GM12878 (cell line): ENCODE measurements around the gene KCNRG. TPM values are rescaled to one million over a fixed set of nuclear protein-coding genes. Genes with fewer than 3 reads are reported as not detected.
"Not testable (repeated sequence)": the region's sequence is repeated elsewhere in the genome, so short reads cannot be mapped to it uniquely, and the experiment has no call there.

Experiments used
- ATAC-seq: fragments of 200-7000 bp; cut with Tn5 transposase; 3 replicates; pipeline ENCODE4 v1.9.1; 2020; ENCODE audit warnings: mild to moderate bottlenecking, moderate library complexity
- BruUV-seq: library from RNA; stranded (reverse); fragments of 400-500 nt; replicated peaks from 2 replicates; lab custom pipeline; 2021; lab: Mats Ljungman, UMichigan
- CTCF ChIA-PET: fragments of 300-600 bp; sonication (Branson Sonifier 250); formaldehyde crosslinking; extraction: SDS; loops from one replicate; lab custom pipeline; 2021; ENCODE audit warnings: inconsistent platforms; lab: Yijun Ruan, JAX
- POLR2A ChIA-PET: fragments of 350-600 bp; formaldehyde crosslinking; extraction: SDS; loops from one replicate; lab custom pipeline; 2021; ENCODE audit warnings: inconsistent platforms; lab: Charles Lee
- RAD21 ChIA-PET: fragments of 300-600 bp; sonication (Branson Sonifier 250); formaldehyde crosslinking; loops from one replicate; lab custom pipeline; 2023; ENCODE audit warnings: antibody characterized with exemption; ENCODE audit not compliant: unreplicated experiment; lab: Charles Lee
- SMC1A ChIA-PET: fragments of 300-600 bp; sonication (Branson Sonifier 250); formaldehyde crosslinking; loops from one replicate; lab custom pipeline; 2023; ENCODE audit not compliant: unreplicated experiment, uncharacterized antibody; lab: Charles Lee
- DNase-seq: peaks from one replicate; pipeline ENCODE4 v3.0.0-alpha.2; 2011; ENCODE audit warnings: low read depth, low spot score
- FAIRE-seq: peaks from 3 replicates; lab custom pipeline; 2011; peaks lifted over from hg19 to GRCh38; lab: Jason Lieb, UNC
- H2AFZ ChIP-seq: 2 replicates; pipeline ENCODE4 v1.6.0; 2011; ENCODE audit warnings: low read depth, low read length, control low read depth; ENCODE audit not compliant: control insufficient read depth
- H3K27ac ChIP-seq: 2 replicates; pipeline ENCODE4 v1.5.1; 2011; ENCODE audit warnings: control low read depth; ENCODE audit not compliant: control insufficient read depth, insufficient read depth
- H3K27me3 ChIP-seq, 2 experiments: replicated peaks in 1 of 2; 2 replicates each; pipeline versions ENCODE4 v1.6.0 to v1.6.1; 2011; ENCODE audit warnings: low read length in 1 of 2; ENCODE audit not compliant: control insufficient read depth in 2 of 2, insufficient read depth in 2 of 2
- H3K36me3 ChIP-seq, 2 experiments: 2 replicates each; pipeline ENCODE4 v1.5.1; 2011; ENCODE audit warnings: low read length in 1 of 2; ENCODE audit not compliant: control insufficient read depth in 2 of 2, insufficient read depth in 2 of 2
- H3K4me1 ChIP-seq: 2 replicates; pipeline ENCODE4 v1.6.1; 2011; ENCODE audit warnings: mild to moderate bottlenecking, low read length, moderate library complexity, mixed read lengths; ENCODE audit not compliant: control insufficient read depth, insufficient read depth
- H3K4me2 ChIP-seq: 2 replicates; pipeline ENCODE4 v1.6.0; 2011; ENCODE audit warnings: control low read depth; ENCODE audit not compliant: control insufficient read depth, insufficient read depth
- H3K4me3 ChIP-seq: fragments of 200-600 bp; sonication (generic); 2 replicates; pipeline ENCODE4 v1.5.1; 2016
- H3K79me2 ChIP-seq: 2 replicates; pipeline ENCODE4 v1.6.0; 2011; ENCODE audit warnings: low read length; ENCODE audit not compliant: control insufficient read depth, insufficient read depth
- H3K9ac ChIP-seq: 2 replicates; pipeline ENCODE4 v1.8.0; 2011; ENCODE audit warnings: low read length, control low read depth, mixed read lengths; ENCODE audit not compliant: control insufficient read depth, insufficient read depth
- H3K9me3 ChIP-seq: replicated peaks from 3 replicates; pipeline ENCODE4 v1.5.1; 2011; ENCODE audit warnings: mild to moderate bottlenecking, low read length; ENCODE audit not compliant: control insufficient read depth, insufficient read depth
- H4K20me1 ChIP-seq: 2 replicates; pipeline ENCODE4 v1.6.0; 2011; ENCODE audit not compliant: control insufficient read depth, insufficient read depth
- HDAC6 ChIP-seq: fragments of 200-600 bp; sonication (generic); IDR thresholded peaks from one replicate; pipeline ENCODE4 v1.8.0; 2017; ENCODE audit warnings: antibody characterized with exemption; ENCODE audit not compliant: unreplicated experiment
- RAD21 ChIP-seq: IDR thresholded peaks from 2 replicates; pipeline ENCODE4 v1.6.1; 2011; ENCODE audit warnings: mild to moderate bottlenecking, low read depth, low read length, moderate library complexity; ENCODE audit not compliant: insufficient read depth
- RELA ChIP-seq: fragments of 450-650 bp; IDR thresholded peaks from 2 replicates; pipeline ENCODE4 v1.8.0; 2014; ENCODE audit warnings: borderline replicate concordance; ENCODE audit not compliant: partially characterized antibody
- TCF12 ChIP-seq: IDR thresholded peaks from 2 replicates; pipeline ENCODE4 v1.6.1; 2011; ENCODE audit warnings: low read depth, mild to moderate bottlenecking, low read length
- WGBS: methylation state at CpG from one replicate; pipeline ENCODE4 v1.1.6; 2016; ENCODE audit warnings: low lambda C conversion rate; ENCODE audit not compliant: insufficient replicate concordance, insufficient coverage; ENCODE audit errors: missing lambda C conversion rate; 5-methylcytosine and 5-hydroxymethylcytosine counted together
- in situ Hi-C: fragments of 300-500 bp; cut with MboI; formaldehyde crosslinking; loops from 9 replicates; pipeline ENCODE4 v1.14.3; 2018; ENCODE audit warnings: mixed read lengths
- intact Hi-C: fragments of 100-400 bp; cut with micrococcal nuclease; formaldehyde crosslinking; loops from one replicate; pipeline ENCODE4 v1.14.2; 2022; ENCODE audit not compliant: unreplicated experiment
- polyA plus RNA-seq, 11 experiments: library from polyadenylated mRNA; depleted of rRNA in 4 of 11; unstranded in 6 of 11; stranded (reverse) in 5 of 11; fragments of >200 nt; fragmentation: Nextera tagmentation in 4 of 11; fragmentation: Illumina TruSeq in 1 of 11; extraction: Ambion mirVana in 4 of 11; extraction: Trizol in 1 of 11; gene quantifications; 1 replicate in 1 of 11; 2 replicates in 10 of 11; pipeline versions ENCODE4 v1.2.1 to v1.2.3, GENCODE V29; 2011 to 2016; ENCODE audit warnings: inconsistent platforms in 2 of 11, missing spikeins in 2 of 11, low read depth in 1 of 11
- total RNA-seq, 4 experiments: library from RNA; depleted of rRNA in 3 of 4; stranded (reverse); fragments of >200 nt in 3 of 4; fragmentation: Illumina TruSeq in 1 of 4; extraction: Trizol in 1 of 4; gene quantifications; 2 replicates each; pipeline versions ENCODE4 v1.2.1 to v1.2.3, GENCODE V29; 2013 to 2021

The KCNRG gene
- total and polyA plus RNA-seq, 10 of the 15 experiments (the other 5 are each of a cell fraction or from before 2014, with no cell fraction given): 0.37 to 1.5 (median 0.58) TPM

- H3K27me3 ChIP-seq, FAIRE-seq, H3K27ac ChIP-seq, BruUV-seq, H4K20me1 ChIP-seq, in situ Hi-C loops, H3K9ac ChIP-seq, DNase-seq, ATAC-seq, H2AFZ ChIP-seq, CTCF ChIA-PET, H3K4me2 ChIP-seq, H3K9me3 ChIP-seq, H3K4me1 ChIP-seq, H3K4me3 ChIP-seq, H3K36me3 ChIP-seq, H3K79me2 ChIP-seq, intact Hi-C loops, POLR2A ChIA-PET: not testable (repeated sequence)
- ChIA-PET RAD21 (interaction anchor here (1.0 kb wide), 1 partner anchor 14 kb away, joined by 3 read pairs; no protein-coding TSS in a partner anchor), SMC1A (interaction anchor here (2.4 kb wide), 1 partner anchor 93 kb away, joined by 10 read pairs; no protein-coding TSS in a partner anchor)
- WGBS: 89% methylated on average over 6 of the region's 6 CpGs
Measured at GRCh38 chr13:49990612-49991011, 24.6 kb upstream of the KCNRG start.

DNA sequence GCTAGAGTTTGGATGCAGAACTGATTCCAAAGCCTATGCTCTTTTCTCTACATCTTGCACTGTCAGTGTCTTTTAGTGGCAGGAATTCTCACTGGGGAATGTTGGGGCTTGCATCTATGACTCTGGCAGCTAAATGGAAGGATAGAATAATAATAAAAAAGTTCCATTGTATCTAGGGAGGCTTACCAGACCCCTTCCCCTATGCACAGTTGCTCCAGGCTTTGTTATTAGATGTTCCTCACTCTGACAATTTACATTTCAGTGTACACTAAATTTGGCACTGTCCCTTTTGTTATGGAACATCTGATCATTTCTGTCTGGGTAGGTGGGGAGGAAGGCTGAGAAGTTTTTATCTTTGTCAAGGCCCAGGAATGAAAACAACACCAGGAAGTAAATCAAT, 22.1 kb upstream of the KCNRG start:
- ATAC-seq (no peak), FAIRE-seq (no peak)
- in situ Hi-C loops: no loop called here
- Histone ChIP-seq H3K4me1 (peaks cover 10% of the 10 kb centered on the region), H3K79me2 (peaks cover 10% of the 10 kb centered on the region), H2AFZ (no peak overlapping the region), H3K4me3 (no peak overlapping the region), H4K20me1 (no peaks in the 10 kb centered on the region), H3K4me2 (no peak overlapping the region), H3K36me3 (no peaks in the 10 kb centered on the region; a peak in 1 of 4 replicates)
- ChIA-PET RAD21 (interaction anchor here (0.7 kb wide), 1 partner anchor 92 kb away, joined by 3 read pairs; no protein-coding TSS in a partner anchor), CTCF (interaction anchor here (0.8 to 1.3 kb wide), 2 partner anchors 17 to 808 kb away, joined by 3 to 7 read pairs; no protein-coding TSS in a partner anchor), SMC1A (interaction anchor here (1.5 kb wide), 1 partner anchor 919 kb away, joined by 3 read pairs; no protein-coding TSS in a partner anchor)
- intact Hi-C loops: no loop called here
- no peak for TF ChIP-seq TCF12
- no peak for TF ChIP-seq RAD21
- TF ChIP-seq RELA: no peak
- TF ChIP-seq HDAC6: no peak
- TF ChIP-seq, all 136 proteins: peak for 0
- no peaks in the 10 kb centered on the region for H3K27me3 ChIP-seq
- no peak overlapping the region for H3K9ac ChIP-seq
- DNase-seq: no peak
- no TSS peak for BruUV-seq
- no peak overlapping the region for H3K27ac ChIP-seq
- POLR2A ChIA-PET: no interaction called here
- H3K9me3 ChIP-seq: no peaks in the 10 kb centered on the region
